ENCODE measurements around the gene FAAP20.

DNA sequence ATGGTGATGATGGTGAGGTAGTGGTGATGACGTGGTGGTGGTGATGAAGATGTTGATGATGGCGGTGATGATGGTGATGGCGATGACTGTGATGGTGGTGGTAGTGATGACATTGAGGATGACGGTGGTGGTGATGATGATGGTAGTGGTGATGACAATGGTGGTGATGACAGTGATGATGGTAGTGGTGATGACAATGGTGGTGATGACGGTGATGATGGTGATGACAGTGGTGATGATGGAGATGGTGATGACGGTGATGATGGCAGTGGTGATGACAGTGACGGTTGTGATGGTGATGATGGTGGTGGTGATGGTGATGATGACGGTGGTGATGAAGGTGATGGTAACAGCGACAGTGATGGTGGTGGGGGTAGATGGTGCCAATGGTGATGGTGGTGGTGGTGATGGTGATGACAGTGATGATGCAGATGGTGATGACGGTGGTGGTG lies 39.4 kb downstream of the FAAP20 start:
- no peak for TF ChIP-seq POLR2A (IDR thresholded peaks at IDR 0.05)
- TF ChIP-seq, protein P1, sequence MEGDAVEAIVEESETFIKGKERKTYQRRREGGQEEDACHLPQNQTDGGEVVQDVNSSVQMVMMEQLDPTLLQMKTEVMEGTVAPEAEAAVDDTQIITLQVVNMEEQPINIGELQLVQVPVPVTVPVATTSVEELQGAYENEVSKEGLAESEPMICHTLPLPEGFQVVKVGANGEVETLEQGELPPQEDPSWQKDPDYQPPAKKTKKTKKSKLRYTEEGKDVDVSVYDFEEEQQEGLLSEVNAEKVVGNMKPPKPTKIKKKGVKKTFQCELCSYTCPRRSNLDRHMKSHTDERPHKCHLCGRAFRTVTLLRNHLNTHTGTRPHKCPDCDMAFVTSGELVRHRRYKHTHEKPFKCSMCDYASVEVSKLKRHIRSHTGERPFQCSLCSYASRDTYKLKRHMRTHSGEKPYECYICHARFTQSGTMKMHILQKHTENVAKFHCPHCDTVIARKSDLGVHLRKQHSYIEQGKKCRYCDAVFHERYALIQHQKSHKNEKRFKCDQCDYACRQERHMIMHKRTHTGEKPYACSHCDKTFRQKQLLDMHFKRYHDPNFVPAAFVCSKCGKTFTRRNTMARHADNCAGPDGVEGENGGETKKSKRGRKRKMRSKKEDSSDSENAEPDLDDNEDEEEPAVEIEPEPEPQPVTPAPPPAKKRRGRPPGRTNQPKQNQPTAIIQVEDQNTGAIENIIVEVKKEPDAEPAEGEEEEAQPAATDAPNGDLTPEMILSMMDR (IDR thresholded peaks at IDR 0.05) = no peak
- TF ChIP-seq POLR2AphosphoS5 (IDR thresholded peaks at IDR 0.05) = no peak
- TF ChIP-seq EP300 (IDR thresholded peaks at IDR 0.05; ENCODE audit: low read depth) = no peak
